Astrocyte (in vitro differentiated cells and primary cell): ENCODE results near the gene ZNF837. TPM values are rescaled to one million over a fixed set of nuclear protein-coding genes. Genes with fewer than 3 reads are reported as not detected.

Source experiments
- DNase-seq: peaks from one replicate; pipeline ENCODE4 v3.0.0-alpha.2; 2010; ENCODE audit warnings: low read depth
- FAIRE-seq: peaks from 2 replicates; lab custom pipeline; 2011; peaks lifted over from hg19 to GRCh38; lab: Jason Lieb, UNC
- H2AFZ ChIP-seq: 2 replicates; pipeline ENCODE4 v1.6.0; 2012; ENCODE audit warnings: low read depth, low read length, inconsistent platforms
- H3K27ac ChIP-seq: 2 replicates; pipeline ENCODE4 v1.5.1; 2011; ENCODE audit warnings: low read depth, low read length, inconsistent platforms
- H3K27me3 ChIP-seq: 2 replicates; pipeline ENCODE4 v1.6.0; 2011; ENCODE audit warnings: low read length, inconsistent platforms; ENCODE audit not compliant: insufficient read depth
- H3K36me3 ChIP-seq: 2 replicates; pipeline ENCODE4 v1.5.1; 2011; ENCODE audit warnings: low read length, inconsistent platforms; ENCODE audit not compliant: insufficient read depth
- H3K4me1 ChIP-seq: 2 replicates; pipeline ENCODE4 v1.5.1; 2011; ENCODE audit warnings: low read length, inconsistent platforms; ENCODE audit not compliant: insufficient read depth
- H3K4me2 ChIP-seq: 2 replicates; pipeline ENCODE4 v1.6.0; 2012; ENCODE audit warnings: low read length, inconsistent platforms
- H3K4me3 ChIP-seq: 2 replicates; pipeline ENCODE4 v1.5.1; 2011; ENCODE audit warnings: low read depth, mild to moderate bottlenecking, low read length, inconsistent platforms; ENCODE audit not compliant: insufficient read depth
- H3K79me2 ChIP-seq: 2 replicates; pipeline ENCODE4 v1.6.0; 2012; ENCODE audit warnings: mild to moderate bottlenecking, low read length, inconsistent platforms; ENCODE audit not compliant: insufficient read depth
- H3K9ac ChIP-seq: 2 replicates; pipeline ENCODE4 v1.6.0; 2012; ENCODE audit warnings: mild to moderate bottlenecking, low read length, inconsistent platforms
- H3K9me3 ChIP-seq: 2 replicates; pipeline ENCODE4 v1.5.1; 2012; ENCODE audit warnings: low read depth, mild to moderate bottlenecking, low read length, inconsistent platforms; ENCODE audit not compliant: insufficient read depth
- H4K20me1 ChIP-seq: 2 replicates; pipeline ENCODE4 v1.6.0; 2012; ENCODE audit warnings: low read length, inconsistent platforms; ENCODE audit not compliant: insufficient read depth
- H3K27ac Mint-ChIP-seq: one replicate; pipeline ENCODE4 v1.8.0; 2021; ENCODE audit warnings: mild to moderate bottlenecking, mixed read lengths; ENCODE audit not compliant: unreplicated experiment
- H3K27me3 Mint-ChIP-seq: one replicate; pipeline ENCODE4 v1.8.0; 2021; ENCODE audit warnings: low read depth, mixed read lengths; ENCODE audit not compliant: unreplicated experiment
- H3K36me3 Mint-ChIP-seq: one replicate; pipeline ENCODE4 v1.8.0; 2021; ENCODE audit warnings: low read depth, mixed read lengths; ENCODE audit not compliant: unreplicated experiment
- H3K4me1 Mint-ChIP-seq: one replicate; pipeline ENCODE4 v1.8.0; 2021; ENCODE audit warnings: low read depth, mixed read lengths; ENCODE audit not compliant: unreplicated experiment
- H3K4me3 Mint-ChIP-seq: one replicate; pipeline ENCODE4 v1.8.0; 2021; ENCODE audit warnings: mild to moderate bottlenecking, moderate library complexity, mixed read lengths; ENCODE audit not compliant: unreplicated experiment
- H3K9me3 Mint-ChIP-seq: one replicate; pipeline ENCODE4 v1.8.0; 2021; ENCODE audit warnings: mild to moderate bottlenecking, mixed read lengths; ENCODE audit not compliant: unreplicated experiment
- CTCF ChIP-seq: IDR thresholded peaks from 2 replicates; pipeline ENCODE4 v1.5.1; 2011; ENCODE audit warnings: low read depth, mild to moderate bottlenecking, inconsistent platforms, low read length, moderate library complexity; ENCODE audit not compliant: insufficient read depth
- EZH2 ChIP-seq: IDR thresholded peaks from 2 replicates; pipeline ENCODE4 v1.6.1; 2012; ENCODE audit warnings: mild to moderate bottlenecking, low read length, inconsistent platforms; ENCODE audit not compliant: insufficient read depth
- total RNA-seq: library from RNA; stranded (reverse); gene quantifications from 2 replicates; pipeline ENCODE4 v1.2.1, GENCODE V29; 2021

The ZNF837 gene
- total RNA-seq, 1 donor from 2014 or later = 2.4 TPM

GRCh38 chr19:58395979-58396627, 15.3 kb upstream of the ZNF837 start:
- H3K27ac Mint-ChIP-seq = no peak overlapping the region
- Histone ChIP-seq H2AFZ (no peak overlapping the region), H3K9ac (no peak overlapping the region), H4K20me1 (peaks cover 46% of the 10 kb centered on the region), H3K27me3 (no peaks in the 10 kb centered on the region), H3K36me3 (peaks cover 20% of the 10 kb centered on the region), H3K4me2 (peak overlapping the region; percentile 73), H3K4me3 (no peak overlapping the region), H3K9me3 (no peaks in the 10 kb centered on the region), H3K79me2 (peaks cover 15% of the 10 kb centered on the region), H3K4me1 (peaks cover 14% of the 10 kb centered on the region), H3K27ac (no peak overlapping the region)
- TF ChIP-seq EZH2 (no peak), CTCF (no peak)
- H3K36me3 Mint-ChIP-seq = peaks cover 21% of the 10 kb centered on the region
- FAIRE-seq (no peak), DNase-seq (no peak)
- H3K4me1 Mint-ChIP-seq = peaks cover 3% of the 10 kb centered on the region
- H3K9me3 Mint-ChIP-seq = no peaks in the 10 kb centered on the region
- H3K4me3 Mint-ChIP-seq = peak overlapping the region; percentile 35
- no peaks in the 10 kb centered on the region for H3K27me3 Mint-ChIP-seq

- H3K36me3 ChIP-seq = peaks cover 25% of the 10 kb centered on the region
- no peaks in the 10 kb centered on the region for H3K27me3 ChIP-seq
- FAIRE-seq = no peak
- no peak within 1 kb of the TSS for H3K4me3 ChIP-seq
- H3K79me2 ChIP-seq = peaks cover 22% of the 10 kb centered on the region
- H3K4me1 Mint-ChIP-seq = peaks cover 5% of the 10 kb centered on the region
- no peaks in the 10 kb centered on the region for H3K27me3 Mint-ChIP-seq
- no peak within 1 kb of the TSS for H3K27ac ChIP-seq
- peaks cover 53% of the 10 kb centered on the region for H4K20me1 ChIP-seq
- no peaks in the 10 kb centered on the region for H3K9me3 ChIP-seq
- no peak within 1 kb of the TSS for H3K27ac Mint-ChIP-seq
- TF ChIP-seq EZH2 (no peak), CTCF (no peak)
- H3K9ac ChIP-seq = no peak within 1 kb of the TSS
- H3K36me3 Mint-ChIP-seq = peaks cover 21% of the 10 kb centered on the region
- peak within 1 kb of the TSS; percentile 66 for H3K4me3 Mint-ChIP-seq
- H3K4me2 ChIP-seq = peak within 1 kb of the TSS; percentile 73
- DNase-seq = no peak
- H2AFZ ChIP-seq = no peak within 1 kb of the TSS
- H3K9me3 Mint-ChIP-seq = no peaks in the 10 kb centered on the region
- peaks cover 8% of the 10 kb centered on the region for H3K4me1 ChIP-seq
Measured at GRCh38 chr19:58395220-58395978, 14.6 kb upstream of the ZNF837 start, which contains the start of gene RNF225. Gene RNF225 (plus strand): TSS chr19:58395656. CDS start chr19:58396090, 434 bp downstream.

GRCh38 chr19:58394821-58395219, 14.0 kb upstream of the ZNF837 start:
- H3K4me3 ChIP-seq = no peak overlapping the region
- no peaks in the 10 kb centered on the region for H3K9me3 Mint-ChIP-seq
- no peak overlapping the region for H3K27ac Mint-ChIP-seq
- FAIRE-seq = no peak
- peaks cover 58% of the 10 kb centered on the region for H4K20me1 ChIP-seq
- TF ChIP-seq CTCF (no peak), EZH2 (no peak)
- H3K79me2 ChIP-seq = peaks cover 28% of the 10 kb centered on the region
- H3K36me3 Mint-ChIP-seq = peaks cover 21% of the 10 kb centered on the region
- no peak overlapping the region for H3K9ac ChIP-seq
- peaks cover 6% of the 10 kb centered on the region for H3K4me1 Mint-ChIP-seq
- no peaks in the 10 kb centered on the region for H3K27me3 ChIP-seq
- H3K27ac ChIP-seq = no peak overlapping the region
- no peak overlapping the region for H2AFZ ChIP-seq
- peaks cover 6% of the 10 kb centered on the region for H3K4me1 ChIP-seq
- no peak overlapping the region for H3K4me3 Mint-ChIP-seq
- no peaks in the 10 kb centered on the region for H3K9me3 ChIP-seq
- no peak for DNase-seq
- no peak overlapping the region for H3K4me2 ChIP-seq
- peaks cover 25% of the 10 kb centered on the region for H3K36me3 ChIP-seq
- H3K27me3 Mint-ChIP-seq = no peaks in the 10 kb centered on the region
